Endothelial cell of umbilical vein (primary cell): ENCODE results near the gene FBXL13. TPM values are rescaled to one million over a fixed set of nuclear protein-coding genes. Genes with fewer than 3 reads are reported as not detected.

Experiments
- BruUV-seq: library from RNA; stranded (reverse); fragments of 400-500 nt; replicated peaks from 2 replicates; lab custom pipeline; 2021; lab: Mats Ljungman, UMichigan
- CTCF ChIA-PET: fragments of 300-600, 350-600 bp; sonication (Branson Sonifier 250); formaldehyde crosslinking; loops from one replicate; lab custom pipeline; 2021; ENCODE audit warnings: antibody characterized with exemption, inconsistent platforms; lab: Charles Lee
- POLR2A ChIA-PET: fragments of 300-600, 350-600 bp; sonication (Branson Sonifier 250); formaldehyde crosslinking; loops from one replicate; lab custom pipeline; 2021; ENCODE audit warnings: antibody characterized with exemption, inconsistent platforms; lab: Charles Lee
- DNase-seq: peaks from one replicate; pipeline ENCODE4 v3.0.0-alpha.2; 2011; ENCODE audit warnings: low read depth, low spot score
- FAIRE-seq: peaks from 2 replicates; lab custom pipeline; 2011; peaks lifted over from hg19 to GRCh38; lab: Jason Lieb, UNC
- H2AFZ ChIP-seq: 2 replicates; pipeline ENCODE4 v1.6.0; 2012; ENCODE audit warnings: low read depth, low read length, control low read depth, inconsistent platforms
- H3K27ac ChIP-seq: 2 replicates; pipeline ENCODE4 v1.5.1; 2011; ENCODE audit warnings: low read depth, mild to moderate bottlenecking, control low read depth, low read length, moderate library complexity; ENCODE audit not compliant: insufficient read depth
- H3K27me3 ChIP-seq, 2 experiments: 2 replicates each; pipeline versions ENCODE4 v1.6.0 to v1.6.1; 2011; ENCODE audit warnings: low read length in 2 of 2, mixed read lengths in 1 of 2; ENCODE audit not compliant: control insufficient read depth in 2 of 2, insufficient read depth in 2 of 2
- H3K36me3 ChIP-seq, 2 experiments: 2 replicates in 1 of 2; 3 replicates in 1 of 2; pipeline ENCODE4 v1.5.1; 2011; ENCODE audit warnings: low read length in 2 of 2, mild to moderate bottlenecking in 1 of 2, moderate library complexity in 1 of 2; ENCODE audit not compliant: control insufficient read depth in 2 of 2, insufficient read depth in 2 of 2; ENCODE audit errors: extremely low read depth in 1 of 2
- H3K4me1 ChIP-seq: 3 replicates; pipeline ENCODE4 v1.5.1; 2011; ENCODE audit warnings: mild to moderate bottlenecking, low read length; ENCODE audit not compliant: control insufficient read depth, insufficient read depth; ENCODE audit errors: extremely low read depth
- H3K4me2 ChIP-seq: 2 replicates; pipeline ENCODE4 v1.6.1; 2011; ENCODE audit warnings: low read length, control low read depth, mixed read lengths; ENCODE audit not compliant: insufficient read depth
- H3K4me3 ChIP-seq, 3 experiments: fragments of 200-600 bp in 1 of 3; sonication (generic), shearing (Covaris generic) in 1 of 3; replicated peaks in 1 of 3; 2 replicates each; pipeline ENCODE4 v1.5.1; 2011 to 2016; ENCODE audit warnings: control low read depth in 3 of 3, low read length in 3 of 3, mild to moderate bottlenecking in 2 of 3, inconsistent platforms in 1 of 3, low read depth in 1 of 3, moderate library complexity in 1 of 3; ENCODE audit not compliant: insufficient read depth in 1 of 3
- H3K79me2 ChIP-seq: 2 replicates; pipeline ENCODE4 v1.6.0; 2012; ENCODE audit warnings: low read length, inconsistent platforms; ENCODE audit not compliant: control insufficient read depth, insufficient read depth
- H3K9ac ChIP-seq: replicated peaks from 2 replicates; pipeline ENCODE3; 2011; ENCODE audit warnings: low read length, control low read depth; ENCODE audit not compliant: insufficient read depth; ENCODE audit errors: extremely low read depth
- H3K9me1 ChIP-seq: replicated peaks from 3 replicates; pipeline ENCODE4 v1.6.0; 2011; ENCODE audit warnings: mild to moderate bottlenecking, low read length; ENCODE audit not compliant: control insufficient read depth, insufficient read depth; ENCODE audit errors: extremely low read depth
- H3K9me3 ChIP-seq: replicated peaks from 2 replicates; pipeline ENCODE4 v1.5.1; 2012; ENCODE audit warnings: low read length, inconsistent platforms; ENCODE audit not compliant: control insufficient read depth, insufficient read depth
- H4K20me1 ChIP-seq: replicated peaks from 2 replicates; pipeline ENCODE3; 2011; ENCODE audit warnings: mild to moderate bottlenecking, low read length; ENCODE audit not compliant: control insufficient read depth, insufficient read depth; ENCODE audit errors: extremely low read depth
- EZH2 ChIP-seq: IDR thresholded peaks from 2 replicates; pipeline ENCODE4 v1.6.1; 2012; ENCODE audit warnings: borderline replicate concordance, low read depth, mild to moderate bottlenecking, moderate library complexity, low read length, inconsistent platforms; ENCODE audit not compliant: severe bottlenecking
- FOS ChIP-seq: IDR thresholded peaks from 2 replicates; pipeline ENCODE4 v1.6.1; 2011; ENCODE audit warnings: mild to moderate bottlenecking, low read length, moderate library complexity, borderline replicate concordance; ENCODE audit not compliant: insufficient read depth
- GATA2 ChIP-seq: IDR thresholded peaks from 2 replicates; pipeline ENCODE4 v1.7.0; 2011; ENCODE audit warnings: low read depth, mild to moderate bottlenecking, moderate library complexity, mixed read lengths, low read length; ENCODE audit not compliant: insufficient read length, insufficient read depth
- JUN ChIP-seq: IDR thresholded peaks from 2 replicates; pipeline ENCODE4 v1.6.1; 2011; ENCODE audit warnings: borderline replicate concordance, low read depth; ENCODE audit not compliant: insufficient read length, insufficient read depth
- MYC ChIP-seq: IDR thresholded peaks from one replicate; pipeline ENCODE4 v1.6.1; 2011; ENCODE audit warnings: mild to moderate bottlenecking, low read depth, low read length
- POLR2A ChIP-seq: IDR thresholded peaks from 2 replicates; pipeline ENCODE4 v1.6.1; 2012; ENCODE audit warnings: low read depth, mild to moderate bottlenecking, control low read depth, low read length
- POLR2AphosphoS5 ChIP-seq: IDR thresholded peaks from 2 replicates; pipeline ENCODE4 v1.6.1; 2012; ENCODE audit warnings: low read depth, mild to moderate bottlenecking, control low read depth, low read length, moderate library complexity; ENCODE audit not compliant: insufficient read depth
- dilution Hi-C: fragments of 300-500 bp; cut with MboI; formaldehyde crosslinking; loops from one replicate; pipeline ENCODE4 v1.15.0; 2019; ENCODE audit warnings: low sequenced_read_pairs; ENCODE audit not compliant: extremely low pct_ligation_motif_present
- intact Hi-C: fragments of 100-400 bp; cut with micrococcal nuclease; formaldehyde crosslinking; loops from one replicate; pipeline ENCODE4 v1.10.0; 2022
- polyA plus RNA-seq, 4 experiments: library from polyadenylated mRNA; depleted of rRNA in 3 of 4; stranded (reverse) in 3 of 4; unstranded in 1 of 4; fragments of >200 nt; gene quantifications; 2 replicates each; pipeline versions ENCODE4 v1.2.1 to v1.2.3, GENCODE V29; 2011 to 2012; ENCODE audit warnings: missing spikeins in 1 of 4
- total RNA-seq: library from RNA; stranded (reverse); gene quantifications from 2 replicates; pipeline ENCODE4 v1.2.3, GENCODE V29; 2021
- TF ChIP-seq, protein P1 (sequence below), 2 donors: IDR thresholded peaks; 1 replicate in 1 of 2; 2 replicates in 1 of 2; pipeline ENCODE4 v1.5.1; 2011; ENCODE audit warnings: low read length in 2 of 2, mild to moderate bottlenecking in 2 of 2, moderate library complexity in 2 of 2, control low read depth in 1 of 2, inconsistent platforms in 1 of 2, low read depth in 1 of 2; ENCODE audit not compliant: insufficient read depth in 1 of 2; ENCODE audit errors: extremely low read depth in 1 of 2
- TF ChIP-seq, protein P2 (sequence below): IDR thresholded peaks from 2 replicates; pipeline ENCODE4 v1.6.1; 2011; ENCODE audit not compliant: insufficient read depth, insufficient read length

The FBXL13 gene
- total and polyA plus RNA-seq, 2 donors (not counting 3 experiments of a cell fraction or from before 2014, with no cell fraction given) = 3.9 to 4.6 TPM

DNA sequence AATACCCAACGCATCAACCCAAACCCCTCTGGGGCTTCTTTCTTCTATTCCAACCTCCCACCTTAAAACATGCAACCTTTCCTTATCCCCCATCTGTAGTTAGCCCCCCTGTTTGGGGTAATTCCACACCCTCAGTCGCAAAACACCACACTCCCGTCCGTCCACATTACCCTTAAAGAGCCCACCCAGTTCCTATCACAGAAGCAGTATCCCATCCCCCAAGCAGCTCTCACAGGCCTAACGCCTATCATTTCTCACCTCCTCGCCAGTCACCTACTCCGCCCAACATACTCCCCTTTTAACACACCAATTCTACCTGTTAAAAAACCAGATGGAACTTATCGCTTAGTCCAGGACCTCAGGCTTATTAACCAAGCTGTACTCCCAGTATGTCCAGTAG lies 98.1 kb downstream of the FBXL13 start:
- POLR2A ChIA-PET = no interaction called here
- no peaks in the 10 kb centered on the region for H4K20me1 ChIP-seq
- BruUV-seq = no TSS peak
- H3K27ac ChIP-seq = no peak overlapping the region
- FAIRE-seq (no peak), DNase-seq (no peak)
- H3K4me3 ChIP-seq = no peak overlapping the region
- no peaks in the 10 kb centered on the region for H3K27me3 ChIP-seq
- CTCF ChIA-PET = no interaction called here
- H3K9me1 ChIP-seq = no peaks in the 10 kb centered on the region
- peaks cover 2% of the 10 kb centered on the region for H3K79me2 ChIP-seq
- no peaks in the 10 kb centered on the region for H3K36me3 ChIP-seq
- H3K9ac ChIP-seq = no peak overlapping the region
- dilution Hi-C loops (no loop called here), intact Hi-C loops (no loop called here)
- peaks cover 16% of the 10 kb centered on the region for H3K4me1 ChIP-seq
- TF ChIP-seq MYC (no peak), GATA2 (no peak), POLR2AphosphoS5 (no peak), POLR2A (no peak), JUN (no peak), FOS (no peak), EZH2 (no peak)
- TF ChIP-seq, protein P1, sequence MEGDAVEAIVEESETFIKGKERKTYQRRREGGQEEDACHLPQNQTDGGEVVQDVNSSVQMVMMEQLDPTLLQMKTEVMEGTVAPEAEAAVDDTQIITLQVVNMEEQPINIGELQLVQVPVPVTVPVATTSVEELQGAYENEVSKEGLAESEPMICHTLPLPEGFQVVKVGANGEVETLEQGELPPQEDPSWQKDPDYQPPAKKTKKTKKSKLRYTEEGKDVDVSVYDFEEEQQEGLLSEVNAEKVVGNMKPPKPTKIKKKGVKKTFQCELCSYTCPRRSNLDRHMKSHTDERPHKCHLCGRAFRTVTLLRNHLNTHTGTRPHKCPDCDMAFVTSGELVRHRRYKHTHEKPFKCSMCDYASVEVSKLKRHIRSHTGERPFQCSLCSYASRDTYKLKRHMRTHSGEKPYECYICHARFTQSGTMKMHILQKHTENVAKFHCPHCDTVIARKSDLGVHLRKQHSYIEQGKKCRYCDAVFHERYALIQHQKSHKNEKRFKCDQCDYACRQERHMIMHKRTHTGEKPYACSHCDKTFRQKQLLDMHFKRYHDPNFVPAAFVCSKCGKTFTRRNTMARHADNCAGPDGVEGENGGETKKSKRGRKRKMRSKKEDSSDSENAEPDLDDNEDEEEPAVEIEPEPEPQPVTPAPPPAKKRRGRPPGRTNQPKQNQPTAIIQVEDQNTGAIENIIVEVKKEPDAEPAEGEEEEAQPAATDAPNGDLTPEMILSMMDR (IDR thresholded peaks at IDR 0.05; ENCODE audit: extremely low read depth in 1 of 2, insufficient read depth in 1 of 2, low read depth in 1 of 2, low read length in 2 of 2) = no peak
- TF ChIP-seq, protein P2, sequence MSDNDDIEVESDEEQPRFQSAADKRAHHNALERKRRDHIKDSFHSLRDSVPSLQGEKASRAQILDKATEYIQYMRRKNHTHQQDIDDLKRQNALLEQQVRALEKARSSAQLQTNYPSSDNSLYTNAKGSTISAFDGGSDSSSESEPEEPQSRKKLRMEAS = no peak
- H2AFZ ChIP-seq = no peak overlapping the region
- H3K9me3 ChIP-seq = no peaks in the 10 kb centered on the region
- no peak overlapping the region for H3K4me2 ChIP-seq
